GM18873 (cell line): Measurements from ENCODE around the gene SRP19.
"Not testable (repeated sequence)": the region's sequence is repeated elsewhere in the genome, so short reads cannot be mapped to it uniquely, and the experiment has no call there.

Experiments
- ATAC-seq: cut with Tn5 transposase; IDR thresholded peaks from one replicate; pipeline ENCODE4 v1.9.1; 2021; ENCODE audit warnings: mild to moderate bottlenecking, moderate library complexity, moderate number of reproducible peaks; ENCODE audit not compliant: unreplicated experiment, low FRiP score

The SRP19 gene

DNA sequence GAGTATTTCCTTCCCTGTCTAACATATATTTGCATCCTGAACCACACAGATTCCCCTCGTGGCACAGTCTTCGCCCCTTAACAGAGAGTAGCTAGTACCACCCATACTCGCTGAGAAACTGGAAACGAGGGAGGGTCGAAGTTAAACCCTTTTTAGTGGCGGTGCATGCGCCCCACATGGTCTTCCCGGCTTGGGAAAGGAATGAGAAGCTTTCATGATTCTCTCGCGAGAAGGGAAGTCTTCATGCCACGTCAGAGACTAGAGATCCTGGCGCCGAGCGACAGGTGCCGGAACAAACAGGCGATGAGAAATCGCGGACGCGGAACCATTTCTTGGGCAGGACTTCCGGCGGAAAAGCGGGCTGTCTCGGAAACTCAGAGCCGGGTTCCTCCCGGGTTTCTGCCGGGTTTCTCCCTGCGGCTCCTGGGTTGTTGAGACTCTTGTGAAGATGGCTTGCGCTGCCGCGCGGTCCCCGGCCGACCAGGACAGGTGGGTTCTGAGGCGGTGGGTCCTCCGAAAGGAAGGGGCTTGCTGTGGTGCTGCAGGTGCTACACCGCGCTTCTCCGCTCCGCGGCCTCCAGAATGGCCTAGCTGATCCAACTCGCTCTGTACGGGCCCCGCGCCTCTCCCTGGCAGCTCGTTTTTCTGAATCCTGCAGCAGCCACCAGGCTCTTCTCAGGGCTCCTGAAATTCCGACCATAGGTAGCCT is at the start of gene SRP19:
Gene SRP19 (plus strand): TSS at position 359 of the 709 bp plus-strand sequence. CDS start 90 bp downstream, at position 449.
- peak; percentile 98 for ATAC-seq

DNA sequence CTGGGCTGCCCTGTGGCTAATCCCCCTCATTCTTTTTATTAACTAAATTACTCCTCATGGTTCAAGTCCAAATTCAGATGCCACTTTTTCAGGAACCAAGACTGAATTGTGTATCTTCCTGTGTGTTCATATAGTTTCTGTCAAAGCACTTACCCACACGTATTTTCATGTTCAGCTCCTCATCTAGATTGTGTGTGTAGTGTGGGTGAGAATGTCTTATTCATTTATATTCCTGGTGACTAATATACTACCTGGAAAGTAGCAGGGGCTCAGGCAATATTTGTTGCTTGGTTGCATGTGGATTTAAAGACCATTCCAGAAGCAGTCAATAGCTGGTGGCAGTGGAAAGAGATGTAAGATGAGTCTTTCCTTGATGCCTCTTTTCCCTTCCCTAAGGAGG is 48.5 kb upstream of the SRP19 start:
- no peak for ATAC-seq

DNA sequence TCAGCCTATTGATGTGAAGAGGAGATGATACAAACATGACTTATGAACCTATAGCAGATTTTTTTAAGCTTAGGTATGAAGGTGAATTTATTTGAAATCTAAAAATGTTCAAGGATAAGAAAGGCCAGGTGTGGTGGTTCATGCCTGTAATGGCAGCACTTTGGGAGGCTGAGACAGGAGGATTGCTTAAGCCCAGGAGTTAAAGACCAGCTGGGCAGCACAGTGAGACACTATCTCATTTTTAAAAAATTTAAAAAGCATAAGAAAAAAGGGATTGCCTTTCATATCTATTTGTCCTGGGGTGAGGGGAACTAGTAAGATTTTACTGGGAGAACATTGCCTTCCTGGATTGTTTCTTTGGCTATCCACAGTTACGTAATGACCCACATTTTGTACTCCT is 40.8 kb upstream of the SRP19 start:
- no peak for ATAC-seq

DNA sequence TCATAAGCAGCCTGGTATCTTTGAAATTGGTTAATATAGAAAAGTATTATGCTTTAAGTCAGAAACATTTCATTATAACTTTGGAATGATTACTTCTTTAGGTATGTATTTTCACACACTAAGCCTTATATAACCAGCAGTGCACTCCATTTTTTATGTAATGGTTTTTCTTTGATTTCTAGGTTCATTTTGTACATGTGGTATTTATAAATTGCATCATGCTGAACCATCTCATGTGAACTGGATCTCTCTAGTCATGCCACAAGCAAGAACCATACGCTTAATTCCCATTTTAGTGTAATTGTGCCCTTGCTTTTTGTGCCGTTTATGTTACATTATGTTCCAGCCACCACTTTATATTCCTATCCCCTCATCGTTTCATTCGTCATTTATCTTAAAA is 38.6 kb upstream of the SRP19 start:
- no peak for ATAC-seq

DNA sequence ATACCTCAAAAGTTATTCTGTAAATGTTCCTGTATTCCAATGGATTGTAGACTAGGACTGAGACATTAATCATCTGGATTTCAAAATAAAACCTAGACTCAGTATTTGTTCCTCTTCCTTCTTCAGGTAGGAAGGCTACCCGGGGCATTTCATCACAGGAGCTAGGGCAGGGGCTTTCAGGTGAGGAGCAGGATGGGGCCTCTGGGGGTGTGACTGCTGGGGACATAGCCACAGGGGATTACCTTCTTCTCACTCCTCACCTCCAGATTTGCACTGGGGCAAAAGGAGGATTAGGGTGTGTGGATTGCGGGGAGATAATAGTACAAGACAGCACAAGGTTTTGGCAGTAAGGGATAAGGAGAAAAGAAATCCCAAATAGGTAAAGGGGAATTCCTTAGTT is 37.9 kb upstream of the SRP19 start:
- no peak for ATAC-seq

DNA sequence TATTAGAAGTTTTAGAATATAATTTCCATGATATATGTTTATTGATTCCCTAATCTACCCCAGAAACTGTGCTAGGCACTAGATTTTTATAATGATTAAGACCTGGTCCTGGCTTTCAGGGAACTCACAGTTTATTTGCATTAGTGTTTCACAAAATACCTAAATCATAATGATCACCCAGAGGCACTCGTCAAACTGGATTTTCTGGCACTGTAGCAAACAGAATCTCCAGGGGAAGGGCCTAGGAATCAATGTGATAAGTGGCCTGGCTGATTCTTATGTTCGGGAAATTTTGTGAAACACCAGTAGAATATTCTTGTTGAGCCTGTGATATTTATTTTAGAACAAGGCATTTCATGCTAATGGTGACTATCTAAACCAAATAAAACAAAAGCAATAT is 37.4 kb upstream of the SRP19 start:
- ATAC-seq: no peak

DNA sequence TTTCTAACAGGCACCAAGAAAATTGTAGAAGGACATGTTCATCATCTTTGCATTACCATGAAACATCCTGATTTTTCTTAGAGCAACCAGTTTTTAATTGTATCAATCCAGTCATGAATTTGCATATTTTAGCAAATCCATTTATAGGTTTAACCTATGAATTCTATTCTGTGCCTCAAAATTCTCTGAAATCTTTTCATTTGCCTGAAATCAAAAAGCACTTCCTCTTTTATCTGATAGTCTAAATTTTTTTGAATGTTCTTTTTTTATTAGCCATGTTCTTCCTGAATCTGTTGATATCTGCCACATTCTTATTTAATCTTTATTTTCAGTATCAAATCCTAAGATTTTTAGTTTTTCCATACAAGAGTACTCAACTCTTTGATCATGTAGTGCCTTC is 36.9 kb upstream of the SRP19 start:
- no peak for ATAC-seq

DNA sequence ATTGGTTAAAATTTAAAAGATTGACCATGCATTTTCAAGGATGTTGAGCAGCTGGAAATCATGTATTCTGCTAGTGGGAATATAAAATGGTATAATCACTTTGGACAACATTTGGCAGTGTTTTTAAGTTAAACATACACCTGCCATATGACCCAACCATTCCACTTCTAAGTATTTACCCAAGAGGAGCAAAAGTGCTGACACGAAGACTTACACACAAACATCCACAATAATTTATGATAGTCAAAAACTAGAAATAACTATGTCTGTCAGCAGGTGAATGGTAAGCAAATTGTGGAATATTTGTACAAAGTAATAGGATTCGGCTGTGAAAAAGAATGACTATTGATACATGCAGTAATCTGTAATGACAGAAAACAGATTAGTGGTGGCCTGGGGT is 30.7 kb upstream of the SRP19 start:
- no peak for ATAC-seq

DNA sequence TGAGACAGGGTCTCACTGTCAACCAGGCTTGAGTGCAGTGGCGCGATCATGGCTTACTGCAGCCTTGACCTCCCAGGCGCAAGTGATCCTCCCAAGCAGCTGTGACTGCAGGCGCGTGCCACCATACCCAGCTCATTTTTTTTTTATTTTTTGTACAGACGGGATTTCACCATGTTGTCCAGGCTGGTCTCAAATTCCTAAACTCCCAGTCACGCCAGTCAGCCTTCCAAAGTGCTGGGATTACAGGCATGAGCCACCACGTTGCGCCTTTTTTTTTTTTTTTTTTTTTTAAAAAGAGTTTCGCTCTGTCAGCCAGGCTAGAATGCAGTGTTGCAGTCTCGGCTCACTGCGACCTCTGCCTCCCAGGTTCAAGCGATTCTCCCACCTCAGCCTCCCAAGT is 27.1 kb upstream of the SRP19 start:
- no peak for ATAC-seq

DNA sequence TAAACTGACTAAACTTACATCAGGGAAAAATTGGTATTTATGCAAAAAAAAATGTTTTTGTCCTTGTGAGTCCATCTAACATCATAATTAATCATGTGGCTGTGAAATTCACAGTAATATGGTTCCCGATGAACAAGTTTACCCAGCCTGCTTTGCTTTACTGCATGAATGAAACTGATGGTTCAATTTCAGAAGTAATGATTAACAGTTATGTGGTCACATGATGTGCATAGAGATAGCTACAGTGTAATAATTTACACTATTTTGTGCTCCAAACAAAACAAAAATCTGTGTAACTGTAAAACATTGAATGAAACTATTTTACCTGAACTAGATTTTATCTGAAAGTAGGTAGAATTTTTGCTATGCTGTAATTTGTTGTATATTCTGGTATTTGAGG is 16.6 kb upstream of the SRP19 start:
- ATAC-seq: no peak

DNA sequence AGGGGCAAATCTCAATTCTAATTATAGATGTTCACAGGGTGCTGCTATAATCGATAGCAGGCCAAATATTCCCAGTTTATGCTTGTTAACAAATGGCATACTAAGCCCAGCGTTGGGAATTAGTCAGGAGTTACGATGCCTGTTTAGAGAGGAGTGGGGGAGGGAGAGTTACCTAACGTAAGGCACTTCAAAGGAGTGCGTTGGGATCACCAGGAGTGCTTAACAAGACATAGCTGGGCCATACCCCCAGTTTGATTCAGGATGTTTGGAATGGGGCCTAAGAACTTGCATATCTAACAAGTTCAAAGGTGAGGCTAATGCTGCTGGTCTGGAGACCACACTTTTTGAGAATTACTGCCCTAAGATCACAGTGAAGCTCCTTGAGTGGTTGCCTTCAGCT is 14.5 kb upstream of the SRP19 start:
- no peak for ATAC-seq

DNA sequence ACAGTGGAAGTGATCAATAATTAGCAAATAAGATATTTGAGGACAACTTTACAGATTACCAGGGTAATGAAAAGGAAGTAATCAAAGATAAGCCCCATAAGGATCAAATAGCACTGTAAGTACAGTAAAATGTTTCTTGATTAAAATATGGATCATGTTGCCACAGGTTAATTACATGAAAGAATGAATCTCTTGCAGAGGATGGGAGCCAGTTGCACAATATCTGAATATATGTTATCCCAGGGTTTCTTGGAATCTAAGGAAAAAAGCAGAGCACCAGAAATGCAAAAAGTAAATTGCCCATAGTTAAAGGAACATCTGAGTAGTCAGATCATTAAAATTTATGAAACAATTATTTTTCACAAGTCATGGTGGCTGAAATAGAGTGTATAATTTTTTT is 13.8 kb upstream of the SRP19 start:
- ATAC-seq: no peak

DNA sequence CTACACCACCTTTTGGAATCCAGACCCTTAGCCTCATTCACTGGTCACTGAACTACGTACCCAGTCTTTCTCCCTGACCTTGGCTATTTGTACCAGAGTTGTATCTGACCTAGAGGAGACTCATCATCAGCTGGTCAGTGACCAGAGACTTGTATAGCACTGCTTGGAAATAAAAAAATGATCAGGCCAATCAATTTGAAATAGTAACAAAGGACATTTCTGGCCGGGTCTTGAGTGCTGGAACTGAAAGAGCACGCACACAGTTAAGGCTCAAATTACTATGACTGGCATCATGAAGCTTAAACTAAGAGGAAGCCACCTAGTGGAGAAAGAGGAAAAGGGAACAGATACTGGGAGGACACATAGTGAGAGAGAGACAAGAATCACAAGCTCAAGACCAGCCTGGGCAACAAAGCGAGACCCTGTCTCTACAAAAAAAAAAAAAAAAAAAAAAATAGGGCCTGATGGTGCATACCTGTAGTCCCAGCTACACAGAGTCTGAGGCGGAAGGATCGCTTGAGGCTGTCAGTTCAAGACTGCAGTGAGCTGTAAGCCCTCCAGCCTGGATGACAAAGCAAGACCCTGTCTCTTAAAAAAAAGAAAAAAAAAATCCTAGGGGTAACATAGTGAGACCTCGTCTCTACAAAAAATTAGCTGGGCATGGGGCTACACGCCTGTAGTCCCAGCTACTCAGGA is 12.8 kb upstream of the SRP19 start:
- peak; percentile 99 for ATAC-seq

DNA sequence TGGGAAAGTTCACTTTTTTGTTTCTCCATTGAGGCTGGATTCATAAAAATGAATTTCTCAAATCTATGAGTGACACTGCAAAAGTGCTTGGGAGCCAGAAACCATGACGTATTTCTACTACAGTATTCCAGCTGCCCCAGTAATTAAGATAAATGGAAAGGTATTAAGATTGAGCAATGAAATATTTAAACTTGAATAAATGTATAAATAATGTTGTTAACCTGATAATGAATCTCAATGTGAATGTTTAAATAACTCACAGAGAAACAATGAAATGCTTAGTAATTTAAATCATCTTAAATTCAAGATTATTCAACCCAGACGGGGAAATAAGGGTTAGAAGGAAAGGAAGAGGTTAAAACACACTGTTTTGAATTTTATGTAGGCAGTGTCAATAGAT is 11.2 kb upstream of the SRP19 start:
- no peak for ATAC-seq

DNA sequence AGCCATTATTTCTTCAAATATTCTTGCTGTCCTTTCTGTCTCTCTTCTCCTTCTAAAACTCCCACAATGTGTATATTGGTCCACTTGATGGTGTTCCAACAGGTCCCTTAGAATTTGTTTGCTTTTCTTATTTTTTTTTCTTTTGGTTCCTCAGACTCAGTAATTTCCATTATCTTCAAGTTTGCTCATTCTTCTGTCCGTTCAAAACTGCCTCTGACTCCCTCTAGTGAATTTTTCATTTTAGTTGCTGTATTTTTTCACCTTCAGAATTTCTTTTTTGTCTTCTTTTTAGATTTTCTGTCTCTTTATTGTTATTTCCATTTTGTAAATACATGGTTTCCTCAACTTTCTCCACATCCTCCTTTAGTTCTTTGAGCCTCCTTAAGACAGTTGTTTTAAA is 6.4 kb upstream of the SRP19 start:
- no peak for ATAC-seq

DNA sequence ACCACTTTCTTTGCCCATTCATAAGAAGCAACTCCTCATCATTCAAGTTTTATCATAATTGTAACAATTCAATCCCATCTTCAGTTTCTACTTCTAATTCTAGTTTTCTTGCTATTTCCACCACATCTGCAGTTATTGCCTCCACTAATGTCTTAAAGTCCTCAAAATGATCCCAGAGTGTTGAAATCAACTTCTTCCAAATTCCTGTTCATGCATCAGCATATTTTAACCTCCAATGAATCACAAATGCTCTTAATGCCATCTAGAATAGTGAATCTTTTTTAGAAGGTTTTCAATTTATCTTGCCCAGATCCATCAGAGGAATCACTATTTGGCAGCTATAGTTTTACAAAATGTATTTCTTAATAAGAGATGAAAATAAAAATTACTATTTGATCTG is 3.2 kb upstream of the SRP19 start:
- ATAC-seq: no peak

DNA sequence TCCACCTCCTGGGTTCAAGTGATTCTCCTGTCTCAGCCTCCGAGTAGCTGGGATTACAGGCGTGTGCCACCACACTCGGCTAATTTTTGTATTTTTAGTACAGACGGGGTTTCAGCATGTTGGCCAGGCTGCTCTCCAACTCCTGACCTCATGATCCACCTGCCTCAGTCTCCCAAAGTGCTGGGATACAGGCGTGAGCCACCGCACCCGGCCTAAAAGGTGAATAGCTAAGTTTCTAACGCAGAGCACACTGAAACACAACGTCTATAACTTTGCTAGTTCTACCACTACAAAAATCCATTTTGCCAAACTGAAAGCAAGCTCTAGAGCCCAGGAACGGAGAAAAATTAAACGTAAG is 537 bp upstream of the SRP19 start:
- ATAC-seq: not testable (repeated sequence)

DNA sequence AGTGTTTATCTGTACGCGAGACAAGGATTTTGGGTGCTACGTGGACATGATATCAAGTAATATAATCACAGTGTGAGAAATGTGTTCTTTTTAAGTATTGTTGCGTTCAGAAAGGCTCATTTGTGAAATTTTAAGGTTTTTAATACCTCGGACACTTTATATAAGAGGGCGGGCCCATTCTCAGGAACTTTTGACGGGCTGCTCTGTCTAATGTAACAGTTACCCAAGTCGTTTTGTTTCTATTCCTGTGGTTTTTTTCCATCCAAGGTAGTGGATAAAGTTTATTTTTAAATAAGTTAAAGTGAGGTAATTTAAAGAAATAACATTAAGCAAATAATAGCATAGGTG is 525 bp downstream of the SRP19 start:
- no peak for ATAC-seq

DNA sequence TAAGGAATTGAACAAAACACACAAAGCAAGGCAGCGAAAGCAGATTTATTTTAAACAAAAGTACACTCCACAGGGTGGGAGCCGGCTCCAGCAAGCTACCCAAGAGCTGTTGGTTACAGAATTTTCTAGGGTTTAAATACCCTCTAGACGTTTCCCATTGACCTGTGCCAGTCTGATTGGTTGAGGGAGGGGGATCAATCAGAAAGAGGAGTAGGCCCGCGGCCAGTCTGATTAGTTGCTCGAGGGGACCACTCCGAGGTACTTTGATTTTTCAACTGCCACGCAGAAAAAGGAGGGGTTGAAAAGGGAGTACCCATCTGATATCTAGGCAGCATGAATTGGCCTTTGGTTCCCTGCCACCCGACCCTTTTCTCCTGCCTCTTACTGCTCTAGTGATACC is 998 bp downstream of the SRP19 start:
- ATAC-seq: no peak

DNA sequence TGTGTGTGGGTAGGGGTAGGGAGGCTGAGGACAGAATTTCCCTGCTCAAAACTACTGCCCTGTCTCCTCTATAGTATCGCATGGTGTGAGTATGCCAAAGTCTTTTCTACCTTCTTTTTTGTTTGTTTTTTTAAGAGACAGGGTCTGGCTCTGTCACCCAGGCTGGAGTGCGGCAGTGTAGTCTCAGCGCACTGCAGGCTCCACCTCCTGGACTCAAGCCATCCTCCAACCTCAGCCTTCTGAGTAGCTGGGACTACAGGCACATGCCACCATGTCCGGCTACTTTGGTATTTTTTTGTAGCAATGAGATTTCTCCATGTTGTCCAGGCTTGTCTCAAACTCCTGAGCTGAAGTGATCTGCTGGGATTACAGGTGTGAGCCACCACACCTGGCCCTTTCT is 2.5 kb downstream of the SRP19 start:
- ATAC-seq: no peak

DNA sequence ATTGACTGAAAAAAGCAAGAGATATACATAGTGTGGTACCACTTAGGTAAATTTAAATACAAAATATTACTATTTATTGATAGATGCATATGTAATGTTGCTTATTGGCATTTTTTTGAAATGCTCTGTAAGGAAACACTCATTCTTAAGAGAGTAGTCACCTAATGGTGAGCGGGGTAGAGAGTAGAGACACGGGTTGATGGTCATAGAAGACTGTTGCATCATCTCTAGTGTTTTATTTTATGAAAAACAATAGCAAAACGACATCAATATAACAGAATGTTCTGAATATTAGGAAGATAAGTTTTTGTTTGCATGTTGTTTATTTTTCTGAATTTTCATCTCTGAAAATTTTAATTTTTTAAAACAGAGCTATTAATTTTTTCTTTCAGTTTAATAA is 4.0 kb downstream of the SRP19 start:
- ATAC-seq: no peak

DNA sequence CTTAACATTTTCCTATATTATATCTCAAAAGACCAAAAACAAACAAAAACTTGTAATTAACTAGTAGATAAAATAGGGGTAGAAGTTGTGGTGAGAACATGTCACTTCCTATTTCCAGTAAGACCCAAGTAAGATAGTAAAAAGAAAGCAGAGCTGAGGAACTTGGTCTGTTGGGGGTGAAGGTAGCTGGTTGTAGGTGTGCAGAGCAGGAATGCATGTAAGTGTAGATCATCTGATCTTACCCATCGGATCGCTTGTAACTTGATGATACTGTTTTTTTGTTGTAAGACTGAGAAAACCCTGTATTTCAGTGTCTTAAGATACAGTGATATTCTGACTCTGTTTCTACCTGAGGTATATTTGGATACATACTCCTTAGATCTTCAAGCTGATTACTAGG is 5.7 kb downstream of the SRP19 start:
- ATAC-seq: no peak

DNA sequence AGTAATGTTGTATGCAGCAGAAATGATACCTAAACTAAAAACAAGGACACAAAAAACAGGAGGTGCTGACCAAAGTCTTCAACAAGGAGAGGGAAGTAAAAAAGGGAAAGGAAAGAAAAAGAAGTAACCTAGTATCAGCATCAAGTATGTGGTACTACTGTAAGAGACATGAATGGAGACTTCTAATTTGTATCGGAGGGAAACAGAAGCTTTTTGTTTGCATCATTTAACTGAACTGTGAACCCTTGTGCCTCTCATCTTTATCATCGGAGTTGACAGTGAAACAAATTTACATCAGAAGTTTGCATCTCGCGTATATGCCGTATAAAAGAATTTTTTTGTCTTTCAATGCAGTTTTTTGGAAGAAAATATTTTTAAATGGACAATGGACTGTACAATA is 6.3 kb downstream of the SRP19 start:
- ATAC-seq: no peak
